ENCODE data around the gene PDLIM7. TPM values are rescaled to one million over a fixed set of nuclear protein-coding genes. Genes with fewer than 3 reads are reported as not detected.

The PDLIM7 gene
- total and polyA plus RNA-seq, 2 of the 8 experiments (the other 6 are each of a cell fraction or from before 2014, with no cell fraction given), result 67.3 to 94.2 TPM

DNA sequence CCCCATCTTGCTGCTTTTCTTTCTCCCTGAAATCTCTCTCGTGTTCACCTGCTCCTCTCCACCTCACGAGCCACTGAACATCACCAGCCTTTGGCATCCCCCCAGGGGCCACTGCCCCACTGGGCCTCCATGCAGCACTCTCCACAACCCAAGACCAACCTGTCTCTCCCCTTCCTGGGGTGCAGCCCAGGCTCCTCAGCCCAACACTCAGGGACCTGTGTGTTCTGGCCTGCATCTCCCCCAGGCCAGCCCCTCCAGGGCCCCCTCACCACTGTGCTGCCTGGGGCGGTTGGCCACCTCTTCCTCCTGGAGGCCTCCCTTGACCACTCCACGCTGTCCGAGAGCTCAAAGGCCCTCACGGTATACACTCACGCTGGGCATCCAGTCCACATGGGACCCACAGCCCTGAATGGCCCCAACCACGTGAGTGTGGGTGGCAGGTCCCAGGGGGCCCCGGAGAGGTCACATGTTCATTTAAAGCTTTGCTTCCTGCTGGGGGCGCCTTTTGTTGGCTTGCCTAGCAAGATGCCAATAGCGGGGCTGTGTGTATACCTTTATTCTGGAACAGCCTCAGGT is 12.7 kb upstream of the PDLIM7 start (continued):
- TF ChIP-seq CHD7 (IDR thresholded peaks at IDR 0.05; ENCODE audit: insufficient replicate concordance, low read length), result no peak

All from H1 (cell line).